Glutamatergic neuron (in vitro differentiated cells): Measurements from ENCODE around the gene NFYC. TPM values are rescaled to one million over a fixed set of nuclear protein-coding genes. Genes with fewer than 3 reads are reported as not detected.

Experiments used
- DNase-seq: peaks from one replicate; pipeline ENCODE4 v3.0.0; 2022
- H3K27ac Mint-ChIP-seq: one replicate; pipeline ENCODE4 v1.8.0; 2020; ENCODE audit warnings: mild to moderate bottlenecking, mixed read lengths, inconsistent platforms; ENCODE audit not compliant: unreplicated experiment
- H3K27me3 Mint-ChIP-seq: one replicate; pipeline ENCODE4 v1.8.0; 2020; ENCODE audit warnings: mild to moderate bottlenecking, moderate library complexity, mixed read lengths, inconsistent platforms; ENCODE audit not compliant: unreplicated experiment
- H3K36me3 Mint-ChIP-seq: one replicate; pipeline ENCODE4 v1.8.0; 2020; ENCODE audit warnings: mild to moderate bottlenecking, mixed read lengths, inconsistent platforms; ENCODE audit not compliant: unreplicated experiment
- H3K4me1 Mint-ChIP-seq: one replicate; pipeline ENCODE4 v1.8.0; 2020; ENCODE audit warnings: mild to moderate bottlenecking, low read depth, mixed read lengths, inconsistent platforms; ENCODE audit not compliant: unreplicated experiment
- H3K4me3 Mint-ChIP-seq: one replicate; pipeline ENCODE4 v1.8.0; 2020; ENCODE audit warnings: mild to moderate bottlenecking, mixed read lengths, inconsistent platforms; ENCODE audit not compliant: unreplicated experiment
- H3K9me3 Mint-ChIP-seq: one replicate; pipeline ENCODE4 v1.8.0; 2020; ENCODE audit warnings: mild to moderate bottlenecking, moderate library complexity, mixed read lengths, inconsistent platforms; ENCODE audit not compliant: unreplicated experiment
- total RNA-seq: library from RNA; stranded (reverse); fragmentation: NEBNext Ultra II Directional; extraction: Animal tissue kit (Norgen Biotek cat#: 25700); gene quantifications from one replicate; pipeline ENCODE4 v1.2.1, GENCODE V29; 2021; ENCODE audit not compliant: unreplicated experiment
- TF ChIP-seq, protein P1 (sequence below): fragments of 200-600 bp; sonication (generic); IDR thresholded peaks from one replicate; pipeline ENCODE4 v1.5.0; 2021; ENCODE audit not compliant: partially characterized antibody, unreplicated experiment

The NFYC gene
- total RNA-seq, 1 donor from 2014 or later = 44.2 TPM

DNA sequence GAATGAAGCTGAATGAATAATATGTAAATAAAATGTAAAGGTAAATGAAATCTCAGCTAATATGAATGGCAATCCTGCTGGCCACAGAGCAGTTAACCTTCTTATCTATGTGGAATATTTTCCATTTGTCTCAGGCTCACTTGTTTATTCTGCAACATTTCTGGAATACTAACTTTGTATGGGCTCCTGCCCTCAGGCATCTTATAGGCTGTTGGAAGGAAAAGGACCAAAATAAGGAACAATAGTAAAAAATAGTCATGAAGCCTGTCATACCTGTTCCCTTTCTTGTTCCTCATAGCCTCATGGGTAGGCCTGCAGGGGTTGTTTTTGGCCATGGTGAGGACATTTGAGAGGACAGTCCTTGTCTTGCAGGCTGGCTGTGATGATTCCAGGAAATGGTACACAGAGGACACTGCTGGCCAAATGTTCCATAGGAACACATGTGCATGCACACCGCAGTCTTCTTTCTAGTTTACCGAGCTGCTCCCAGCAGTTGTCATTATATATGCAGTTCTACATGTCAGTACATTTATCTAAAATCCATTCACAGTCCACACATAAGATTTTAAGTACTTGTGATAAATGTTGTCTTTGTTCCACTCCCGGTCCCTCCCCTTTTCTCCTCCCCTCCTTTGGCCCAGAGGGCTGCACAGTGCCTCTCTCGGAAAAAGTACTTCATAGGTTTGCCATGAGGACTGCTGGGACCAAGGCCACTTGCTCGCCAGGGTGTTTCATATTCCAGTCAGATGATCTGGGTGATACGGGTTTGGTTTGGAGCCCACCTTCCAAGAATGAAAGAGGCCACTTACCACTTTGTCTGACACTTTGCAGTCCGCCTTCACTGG, 76.9 kb downstream of the NFYC start:
- no peak overlapping the region for H3K27ac Mint-ChIP-seq
- no peak overlapping the region for H3K4me3 Mint-ChIP-seq
- TF ChIP-seq, protein P1, sequence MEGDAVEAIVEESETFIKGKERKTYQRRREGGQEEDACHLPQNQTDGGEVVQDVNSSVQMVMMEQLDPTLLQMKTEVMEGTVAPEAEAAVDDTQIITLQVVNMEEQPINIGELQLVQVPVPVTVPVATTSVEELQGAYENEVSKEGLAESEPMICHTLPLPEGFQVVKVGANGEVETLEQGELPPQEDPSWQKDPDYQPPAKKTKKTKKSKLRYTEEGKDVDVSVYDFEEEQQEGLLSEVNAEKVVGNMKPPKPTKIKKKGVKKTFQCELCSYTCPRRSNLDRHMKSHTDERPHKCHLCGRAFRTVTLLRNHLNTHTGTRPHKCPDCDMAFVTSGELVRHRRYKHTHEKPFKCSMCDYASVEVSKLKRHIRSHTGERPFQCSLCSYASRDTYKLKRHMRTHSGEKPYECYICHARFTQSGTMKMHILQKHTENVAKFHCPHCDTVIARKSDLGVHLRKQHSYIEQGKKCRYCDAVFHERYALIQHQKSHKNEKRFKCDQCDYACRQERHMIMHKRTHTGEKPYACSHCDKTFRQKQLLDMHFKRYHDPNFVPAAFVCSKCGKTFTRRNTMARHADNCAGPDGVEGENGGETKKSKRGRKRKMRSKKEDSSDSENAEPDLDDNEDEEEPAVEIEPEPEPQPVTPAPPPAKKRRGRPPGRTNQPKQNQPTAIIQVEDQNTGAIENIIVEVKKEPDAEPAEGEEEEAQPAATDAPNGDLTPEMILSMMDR = no peak
- peaks cover 2% of the 10 kb centered on the region for H3K9me3 Mint-ChIP-seq
- DNase-seq = no peak
- H3K27me3 Mint-ChIP-seq = peaks cover 4% of the 10 kb centered on the region
- peaks cover 41% of the 10 kb centered on the region for H3K4me1 Mint-ChIP-seq
- no peaks in the 10 kb centered on the region for H3K36me3 Mint-ChIP-seq

DNA sequence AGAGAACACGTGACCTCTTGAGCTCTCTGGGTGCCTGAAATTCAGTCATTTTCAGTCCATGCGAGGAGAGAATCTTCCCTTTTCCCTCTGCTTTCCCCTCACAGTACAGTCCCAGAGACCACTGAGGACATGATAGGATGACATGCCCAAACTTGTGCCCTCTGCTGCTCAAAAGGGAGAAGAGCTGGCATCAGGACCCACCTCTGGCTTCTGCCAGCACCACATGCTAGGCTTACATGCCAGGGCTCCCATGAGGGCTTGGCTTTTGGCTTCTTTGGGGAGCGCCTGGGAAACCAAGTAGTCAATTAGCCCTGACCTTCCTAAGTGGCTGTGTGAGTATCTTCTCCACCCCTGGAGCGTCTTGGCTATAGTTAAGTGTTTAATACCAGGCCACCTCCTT, 78.3 kb downstream of the NFYC start:
- H3K9me3 Mint-ChIP-seq = peaks cover 2% of the 10 kb centered on the region
- H3K27ac Mint-ChIP-seq = no peak overlapping the region
- H3K4me3 Mint-ChIP-seq = no peak overlapping the region
- H3K27me3 Mint-ChIP-seq = peaks cover 4% of the 10 kb centered on the region
- peaks cover 4% of the 10 kb centered on the region for H3K36me3 Mint-ChIP-seq
- no peak for DNase-seq
- peaks cover 39% of the 10 kb centered on the region for H3K4me1 Mint-ChIP-seq
- TF ChIP-seq, protein P1 = no peak

DNA sequence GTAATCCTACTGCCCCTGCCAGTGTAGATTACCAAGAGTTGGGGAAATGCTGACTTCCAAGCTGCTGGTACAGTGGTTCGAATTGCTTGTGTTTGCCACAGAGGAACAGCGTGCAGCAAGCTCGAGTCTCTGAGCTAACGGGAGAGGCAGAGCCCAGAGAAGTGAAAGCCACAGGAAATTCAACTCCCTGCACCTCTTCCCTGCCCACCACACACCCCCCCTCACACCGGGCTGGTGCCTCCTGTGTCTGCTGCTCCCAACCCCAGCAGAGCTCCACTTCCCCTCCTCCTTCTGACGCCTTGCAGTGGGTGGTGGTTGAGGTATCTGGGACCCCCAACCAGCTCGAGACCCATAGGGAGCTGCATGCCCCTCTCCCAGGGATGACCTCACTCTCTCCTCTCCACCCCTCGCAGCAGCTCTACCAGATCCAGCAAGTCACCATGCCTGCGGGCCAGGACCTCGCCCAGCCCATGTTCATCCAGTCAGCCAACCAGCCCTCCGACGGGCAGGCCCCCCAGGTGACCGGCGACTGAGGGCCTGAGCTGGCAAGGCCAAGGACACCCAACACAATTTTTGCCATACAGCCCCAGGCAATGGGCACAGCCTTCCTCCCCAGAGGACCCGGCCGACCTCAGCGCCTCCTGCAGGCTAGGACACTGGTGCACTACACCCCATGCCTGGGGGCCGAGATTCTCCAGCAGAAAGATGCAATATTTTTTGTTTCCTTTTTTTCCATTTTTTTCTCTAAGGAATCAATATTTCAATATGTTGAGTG, 79.0 kb downstream of the NFYC start:
- peaks cover 34% of the 10 kb centered on the region for H3K4me1 Mint-ChIP-seq
- H3K9me3 Mint-ChIP-seq = peaks cover 2% of the 10 kb centered on the region
- peaks cover 4% of the 10 kb centered on the region for H3K27me3 Mint-ChIP-seq
- H3K27ac Mint-ChIP-seq = no peak overlapping the region
- no peak for DNase-seq
- H3K36me3 Mint-ChIP-seq = peaks cover 4% of the 10 kb centered on the region
- TF ChIP-seq, protein P1 = no peak
- no peak overlapping the region for H3K4me3 Mint-ChIP-seq

DNA sequence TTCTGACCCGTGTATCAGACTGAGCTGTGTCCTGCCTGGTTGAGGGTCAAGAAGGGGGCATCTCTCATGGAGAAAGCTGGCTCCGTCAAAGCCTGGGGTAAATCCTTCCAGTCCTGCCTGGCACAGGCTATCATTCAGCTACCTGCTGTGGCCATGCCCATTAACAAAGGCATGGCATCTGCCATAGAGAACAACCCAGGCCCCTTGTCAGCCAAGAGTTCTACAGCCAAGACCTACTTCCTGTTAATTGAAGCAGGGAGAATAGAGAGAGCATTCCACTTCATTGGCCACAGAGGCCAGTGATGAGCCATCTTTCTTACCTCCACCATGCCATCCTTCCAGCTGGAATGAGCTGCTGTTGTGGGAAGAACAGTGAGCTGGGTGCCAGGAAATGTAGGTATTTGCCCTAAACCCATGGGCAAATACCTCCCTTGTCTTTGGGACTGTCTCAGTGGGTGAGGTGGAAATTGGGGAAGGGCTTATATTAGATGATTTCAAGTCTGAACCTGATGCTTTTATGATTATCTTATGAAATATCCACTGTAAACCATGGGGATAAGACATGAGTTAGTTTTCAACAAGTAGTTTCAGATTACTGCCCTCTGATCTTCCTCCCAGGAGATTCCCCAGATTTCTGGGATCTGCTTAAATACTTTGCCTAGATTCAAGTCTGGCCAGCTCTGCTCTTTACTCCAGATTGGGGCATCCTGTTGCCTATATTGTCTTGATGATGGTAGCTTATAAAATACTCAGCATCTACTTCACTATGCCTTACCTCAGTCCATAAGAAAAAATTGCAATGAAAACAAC, 80.8 kb downstream of the NFYC start:
- H3K27ac Mint-ChIP-seq = no peak overlapping the region
- no peak overlapping the region for H3K4me3 Mint-ChIP-seq
- peaks cover 4% of the 10 kb centered on the region for H3K27me3 Mint-ChIP-seq
- H3K9me3 Mint-ChIP-seq = peaks cover 5% of the 10 kb centered on the region
- peaks cover 20% of the 10 kb centered on the region for H3K4me1 Mint-ChIP-seq
- TF ChIP-seq, protein P1 = no peak
- no peak for DNase-seq
- peaks cover 15% of the 10 kb centered on the region for H3K36me3 Mint-ChIP-seq
